RWPE1 (cell line): ENCODE results near the gene GFOD1.
"Not testable (repeated sequence)": the region's sequence is repeated elsewhere in the genome, so short reads cannot be mapped to it uniquely, and the experiment has no call there.

Experiments used
- CTCF ChIA-PET: fragments of 350-600 bp; sonication (Branson Sonifier 250); formaldehyde crosslinking; extraction: SDS; loops from one replicate; lab custom pipeline; 2021; lab: Yijun Ruan, JAX
- POLR2A ChIA-PET: fragments of 400-600 bp; formaldehyde crosslinking; extraction: SDS; loops from one replicate; lab custom pipeline; 2020; ENCODE audit warnings: antibody characterized with exemption; ENCODE audit not compliant: low non-redundant PET; lab: Yijun Ruan, JAX
- DNase-seq: peaks from one replicate; pipeline ENCODE4 v3.0.0; 2012; ENCODE audit warnings: low spot score
- H3K27ac ChIP-seq: fragments of 450-650 bp; 2 replicates; pipeline ENCODE4 v1.5.1; 2017
- CTCF ChIP-seq: fragments of 450-650 bp; conservative IDR thresholded peaks from 2 replicates; pipeline ENCODE4 v1.5.1; 2017; ENCODE audit warnings: low read depth, mild to moderate bottlenecking

Gene GFOD1

GRCh38 chr6:13334953-13335352 lies 152.4 kb downstream of the GFOD1 start:
- H3K27ac ChIP-seq: no peak overlapping the region
- TF ChIP-seq CTCF: no peak
- no peak for DNase-seq
- POLR2A ChIA-PET: no interaction called here
- CTCF ChIA-PET: interaction anchor here (0.6 to 0.8 kb wide), 2 partner anchors 32 to 142 kb away, joined by 3 to 5 read pairs; no protein-coding TSS in a partner anchor

- ChIA-PET CTCF (interaction anchor here (0.6 to 1.0 kb wide), 5 partner anchors 23 to 981 kb away, joined by 3 to 4 read pairs (median 3); no protein-coding TSS in a partner anchor), POLR2A (no interaction called here)
- TF ChIP-seq CTCF: no peak
- no peak overlapping the region for H3K27ac ChIP-seq
- no peak for DNase-seq
These were observed 155.1 kb downstream of the GFOD1 start for GRCh38 chr6:13332349-13332706.

- DNase-seq: no peak
- no peak overlapping the region for H3K27ac ChIP-seq
- POLR2A ChIA-PET: no interaction called here
- TF ChIP-seq CTCF: peak; percentile 72
- CTCF ChIA-PET: interaction anchor here (0.6 to 0.8 kb wide), 4 partner anchors 23 to 982 kb away, joined by 3 to 4 read pairs (median 4); no protein-coding TSS in a partner anchor
These were observed 155.7 kb downstream of the GFOD1 start for GRCh38 chr6:13331516-13332348.

- peak overlapping the region; percentile 94 for H3K27ac ChIP-seq
- ChIA-PET CTCF (interaction anchor here (0.6 to 1.3 kb wide), 4 partner anchors 8 to 417 kb away, joined by 3 to 4 read pairs (median 4); no protein-coding TSS in a partner anchor), POLR2A (interaction anchor here (0.5 to 1.0 kb wide), 2 partner anchors 24 to 53 kb away, joined by 3 read pairs; no protein-coding TSS in a partner anchor)
- TF ChIP-seq CTCF: no peak
- no peak for DNase-seq
These were observed 158.6 kb downstream of the GFOD1 start for GRCh38 chr6:13328875-13329183.

GRCh38 chr6:13328076-13328874 lies 159.1 kb downstream of the GFOD1 start, which contains the start of gene TBC1D7:
TBC1D7 (minus strand) TSS chr6:13328537; CDS start chr6:13326898, 1,639 bp downstream.
- ChIA-PET CTCF (interaction anchor here (0.6 to 1.3 kb wide), 4 partner anchors 8 to 417 kb away, joined by 3 to 4 read pairs (median 4); no protein-coding TSS in a partner anchor), POLR2A (interaction anchor here (0.5 to 1.2 kb wide), 4 partner anchors 14 to 318 kb away, joined by 3 to 4 read pairs (median 3); no protein-coding TSS in a partner anchor)
- 0 out of 2 replicates have a peak, but pooled peaks have one; percentile 6 for TF ChIP-seq CTCF
- H3K27ac ChIP-seq: peak within 1 kb of the TSS; percentile 94
- peak; percentile 94 for DNase-seq

- ChIA-PET CTCF (interaction anchor here (0.7 kb wide), 2 partner anchors 70 to 1167 kb away, joined by 3 to 4 read pairs; no protein-coding TSS in a partner anchor), POLR2A (interaction anchor here (0.8 to 1.2 kb wide), 2 partner anchors 13 to 317 kb away, joined by 3 to 4 read pairs; no protein-coding TSS in a partner anchor)
- peak; percentile 4 for DNase-seq
- no peak for TF ChIP-seq CTCF
- peak overlapping the region; percentile 94 for H3K27ac ChIP-seq
These were observed 159.7 kb downstream of the GFOD1 start for GRCh38 chr6:13327691-13328075.

- DNase-seq, CTCF ChIA-PET, POLR2A ChIA-PET, H3K27ac ChIP-seq: not testable (repeated sequence)
These were observed 161.3 kb downstream of the GFOD1 start for GRCh38 chr6:13326031-13326586.
